CD4-positive, alpha-beta T cell (primary cell): ENCODE data around the gene CD96. TPM values are rescaled to one million over a fixed set of nuclear protein-coding genes. Genes with fewer than 3 reads are reported as not detected.
A peak's percentile ranks its signal among the peaks of the same experiment; 100 is the strongest.

Experiments used
- ATAC-seq: fragments of 200-7000 bp; cut with Tn5 transposase; one replicate; pipeline ENCODE4 v1.10.0; 2022; ENCODE audit warnings: mild to moderate bottlenecking; ENCODE audit not compliant: poor library complexity
- CTCF ChIA-PET: fragments of 350-600 bp; sonication (Branson Sonifier 250); formaldehyde crosslinking; loops from one replicate; lab custom pipeline; 2021; ENCODE audit warnings: antibody characterized with exemption, inconsistent platforms; lab: Charles Lee
- POLR2A ChIA-PET: fragments of 350-600 bp; sonication (Branson Sonifier 250); formaldehyde crosslinking; loops from one replicate; lab custom pipeline; 2021; ENCODE audit warnings: antibody characterized with exemption, inconsistent platforms; lab: Charles Lee
- DNase-seq, 14 experiments: peaks; one replicate each; pipeline ENCODE4 v3.0.0-alpha.2; 2013 to 2020; ENCODE audit warnings: mixed read lengths in 2 of 14
- H3K27ac ChIP-seq, 2 donors: one replicate each; pipeline versions ENCODE4 v1.5.1 to v1.7.0; 2013; ENCODE audit warnings: low read length in 2 of 2, low read depth in 1 of 2, mild to moderate bottlenecking in 1 of 2
- H3K27me3 ChIP-seq, 2 experiments: 1 replicate in 1 of 2; 2 replicates in 1 of 2; pipeline versions ENCODE4 v1.6.1 to v1.7.0; 2013; ENCODE audit warnings: low read length in 2 of 2, control low read depth in 1 of 2, mild to moderate bottlenecking in 1 of 2, moderate library complexity in 1 of 2; ENCODE audit not compliant: insufficient read depth in 2 of 2, control insufficient read depth in 1 of 2
- H3K36me3 ChIP-seq: one replicate; pipeline ENCODE4 v1.6.1; 2013; ENCODE audit warnings: low read length, control low read depth; ENCODE audit not compliant: insufficient read depth
- H3K4me1 ChIP-seq: one replicate; pipeline ENCODE4 v1.6.1; 2013; ENCODE audit warnings: low read length, control low read depth; ENCODE audit not compliant: insufficient read depth
- H3K4me3 ChIP-seq: one replicate; pipeline ENCODE4 v1.5.1; 2013; ENCODE audit warnings: mild to moderate bottlenecking, low read length, moderate library complexity
- H3K9me3 ChIP-seq, 2 experiments: 1 replicate in 1 of 2; 2 replicates in 1 of 2; pipeline versions ENCODE4 v1.6.1 to v1.7.0; 2013; ENCODE audit warnings: low read length in 2 of 2, mild to moderate bottlenecking in 2 of 2, control low read depth in 1 of 2, moderate library complexity in 1 of 2; ENCODE audit not compliant: control insufficient read depth in 1 of 2, insufficient read depth in 1 of 2
- H3K27ac Mint-ChIP-seq: one replicate; pipeline ENCODE4 v1.8.0; 2020; ENCODE audit warnings: mixed read lengths
- H3K27me3 Mint-ChIP-seq: one replicate; pipeline ENCODE4 v1.8.0; 2021; ENCODE audit warnings: mixed read lengths
- H3K36me3 Mint-ChIP-seq: one replicate; pipeline ENCODE4 v1.8.0; 2021; ENCODE audit warnings: low read depth, mixed read lengths
- H3K4me1 Mint-ChIP-seq: one replicate; pipeline ENCODE4 v1.8.0; 2021; ENCODE audit warnings: low read depth, mixed read lengths
- H3K4me3 Mint-ChIP-seq: one replicate; pipeline ENCODE4 v1.8.0; 2020; ENCODE audit warnings: mild to moderate bottlenecking, mixed read lengths
- H3K9me3 Mint-ChIP-seq: one replicate; pipeline ENCODE4 v1.8.0; 2020; ENCODE audit warnings: mixed read lengths
- CTCF ChIP-seq: fragments of 200-600 bp; IDR thresholded peaks from one replicate; pipeline ENCODE4 v1.8.0; 2022; ENCODE audit warnings: antibody characterized with exemption, mild to moderate bottlenecking
- intact Hi-C, 2 experiments: fragments of 100-400 bp; cut with DNase I in 1 of 2; cut with micrococcal nuclease in 1 of 2; formaldehyde crosslinking; loops; one replicate each; pipeline versions ENCODE4 v1.15.1 to v1.9.0; 2023 to 2025; cut with DNase I, micrococcal nuclease
- total RNA-seq, 174 experiments: library from RNA in 2 of 174; stranded (reverse) in 2 of 174; gene quantifications; one replicate each; pipeline ENCODE4 v1.2.3 and lab custom pipeline; 2021 to 2026

Gene CD96
- total RNA-seq, 2 experiments from 2014 or later = 194 to 205 TPM

GRCh38 chr3:111577113-111577512, 35.1 kb downstream of the CD96 start:
- no peak overlapping the region for H3K4me3 Mint-ChIP-seq
- H3K36me3 ChIP-seq = peaks cover 72% of the 10 kb centered on the region

GRCh38 chr3:111577798-111578685, 36.0 kb downstream of the CD96 start:
- CTCF ChIA-PET = interaction anchor here (0.6 to 2.3 kb wide), 18 partner anchors 9 to 167 kb away, joined by 3 to 33 read pairs (median 3); no protein-coding TSS in a partner anchor
- Mint-ChIP-seq H3K27me3 (no peaks in the 10 kb centered on the region), H3K27ac (peak overlapping the region; percentile 24), H3K4me1 (peaks cover 75% of the 10 kb centered on the region), H3K9me3 (no peaks in the 10 kb centered on the region), H3K4me3 (no peak overlapping the region), H3K36me3 (peaks cover 96% of the 10 kb centered on the region)
- ATAC-seq (peak; percentile 85), DNase-seq (peak in 3 of 14 experiments; percentile 48 to 58 (median 50))
- TF ChIP-seq CTCF = peak; percentile 17
- POLR2A ChIA-PET = interaction anchor here (0.9 kb wide), 1 partner anchor 35 kb away, joined by 3 read pairs; no protein-coding TSS in a partner anchor
- H3K4me3 ChIP-seq = no peak overlapping the region
- H3K9me3 ChIP-seq = no peaks in the 10 kb centered on the region
- no peaks in the 10 kb centered on the region for H3K27me3 ChIP-seq
- peaks cover 72% of the 10 kb centered on the region for H3K36me3 ChIP-seq
- no peak overlapping the region for H3K27ac ChIP-seq
- no peaks in the 10 kb centered on the region for H3K4me1 ChIP-seq
- intact Hi-C loops = loop anchor here in 1 of 2 experiments (2.0 kb wide), 1 partner anchor 39 kb away; no protein-coding TSS in a partner anchor

More at GRCh38 chr3:111577113-111577512, 35.1 kb downstream of the CD96 start:
- H3K27ac ChIP-seq = no peak overlapping the region
- POLR2A ChIA-PET = no interaction called here
- DNase-seq (no peak), ATAC-seq (no peak)
- peaks cover under 1% of the 10 kb centered on the region for H3K4me1 ChIP-seq
- intact Hi-C loops = no loop called here
- H3K36me3 Mint-ChIP-seq = peaks cover 96% of the 10 kb centered on the region
- no peaks in the 10 kb centered on the region for H3K9me3 Mint-ChIP-seq
- no peaks in the 10 kb centered on the region for H3K9me3 ChIP-seq
- H3K27me3 ChIP-seq = no peaks in the 10 kb centered on the region
- H3K4me1 Mint-ChIP-seq = peaks cover 75% of the 10 kb centered on the region
- no peak for TF ChIP-seq CTCF
- H3K27ac Mint-ChIP-seq = peak overlapping the region; percentile 24
- H3K27me3 Mint-ChIP-seq = no peaks in the 10 kb centered on the region
- CTCF ChIA-PET = interaction anchor here (0.6 to 2.3 kb wide), 8 partner anchors 8 to 121 kb away, joined by 3 to 33 read pairs (median 3); partner anchors contain the start of gene CD96
- no peak overlapping the region for H3K4me3 ChIP-seq

GRCh38 chr3:111578867-111579266, 36.9 kb downstream of the CD96 start:
- Histone ChIP-seq H3K27ac (no peak overlapping the region), H3K4me1 (no peaks in the 10 kb centered on the region), H3K4me3 (no peak overlapping the region), H3K9me3 (no peaks in the 10 kb centered on the region), H3K27me3 (no peaks in the 10 kb centered on the region), H3K36me3 (peaks cover 80% of the 10 kb centered on the region)
- Mint-ChIP-seq H3K4me3 (no peak overlapping the region), H3K9me3 (no peaks in the 10 kb centered on the region), H3K4me1 (peaks cover 74% of the 10 kb centered on the region), H3K36me3 (peaks cover 96% of the 10 kb centered on the region), H3K27me3 (no peaks in the 10 kb centered on the region), H3K27ac (peak overlapping the region; percentile 24)
- intact Hi-C loops = loop anchor here in 1 of 2 experiments (2.0 kb wide), 1 partner anchor 38 kb away; no protein-coding TSS in a partner anchor
- ATAC-seq = no peak
- no peak for TF ChIP-seq CTCF
- POLR2A ChIA-PET = interaction anchor here (0.9 kb wide), 1 partner anchor 36 kb away, joined by 3 read pairs; no protein-coding TSS in a partner anchor
- no peak for DNase-seq
- CTCF ChIA-PET = interaction anchor here (1.0 to 2.3 kb wide), 6 partner anchors 21 to 168 kb away, joined by 3 to 33 read pairs (median 4); no protein-coding TSS in a partner anchor
